ENCODE measurements around the gene HECTD3.

DNA sequence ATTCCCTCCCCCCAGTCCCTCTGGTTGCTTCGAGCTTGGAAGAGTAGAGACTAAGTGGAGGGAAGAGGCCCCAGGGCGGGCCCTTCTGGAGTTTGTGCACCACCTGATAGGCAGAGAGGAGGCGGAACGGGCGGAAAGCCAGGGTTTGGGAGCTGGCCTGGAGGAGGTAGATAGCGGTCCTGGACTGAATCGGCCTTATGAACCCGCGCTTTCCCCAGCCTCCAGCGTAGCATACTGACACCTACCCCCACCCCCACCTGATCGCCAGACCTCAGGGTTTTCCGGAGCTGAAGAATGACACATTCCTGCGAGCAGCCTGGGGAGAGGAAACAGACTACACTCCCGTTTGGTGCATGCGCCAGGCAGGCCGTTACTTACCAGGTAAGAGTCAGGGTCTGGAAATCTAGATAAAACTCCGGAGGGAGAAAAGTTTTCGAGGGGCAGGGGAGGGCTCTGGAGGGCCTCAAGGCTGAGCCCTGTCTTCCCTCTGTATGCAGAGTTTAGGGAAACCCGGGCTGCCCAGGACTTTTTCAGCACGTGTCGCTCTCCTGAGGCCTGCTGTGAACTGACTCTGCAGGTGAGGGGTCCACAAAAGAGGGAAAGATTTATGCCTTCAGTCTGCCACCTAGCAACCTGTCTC is 1.6 kb upstream of the HECTD3 start:
- TF ChIP-seq, protein P1, sequence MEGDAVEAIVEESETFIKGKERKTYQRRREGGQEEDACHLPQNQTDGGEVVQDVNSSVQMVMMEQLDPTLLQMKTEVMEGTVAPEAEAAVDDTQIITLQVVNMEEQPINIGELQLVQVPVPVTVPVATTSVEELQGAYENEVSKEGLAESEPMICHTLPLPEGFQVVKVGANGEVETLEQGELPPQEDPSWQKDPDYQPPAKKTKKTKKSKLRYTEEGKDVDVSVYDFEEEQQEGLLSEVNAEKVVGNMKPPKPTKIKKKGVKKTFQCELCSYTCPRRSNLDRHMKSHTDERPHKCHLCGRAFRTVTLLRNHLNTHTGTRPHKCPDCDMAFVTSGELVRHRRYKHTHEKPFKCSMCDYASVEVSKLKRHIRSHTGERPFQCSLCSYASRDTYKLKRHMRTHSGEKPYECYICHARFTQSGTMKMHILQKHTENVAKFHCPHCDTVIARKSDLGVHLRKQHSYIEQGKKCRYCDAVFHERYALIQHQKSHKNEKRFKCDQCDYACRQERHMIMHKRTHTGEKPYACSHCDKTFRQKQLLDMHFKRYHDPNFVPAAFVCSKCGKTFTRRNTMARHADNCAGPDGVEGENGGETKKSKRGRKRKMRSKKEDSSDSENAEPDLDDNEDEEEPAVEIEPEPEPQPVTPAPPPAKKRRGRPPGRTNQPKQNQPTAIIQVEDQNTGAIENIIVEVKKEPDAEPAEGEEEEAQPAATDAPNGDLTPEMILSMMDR (IDR thresholded peaks at IDR 0.05; ENCODE audit: poor library complexity): no peak
- TF ChIP-seq EZH2phosphoT487 (IDR thresholded peaks at IDR 0.05; ENCODE audit: low read depth, severe bottlenecking, unreplicated experiment) (no peak), EZH2 (IDR thresholded peaks at IDR 0.05; ENCODE audit: borderline replicate concordance) (no peak)
